IPS DF 19.7 (cell line): ENCODE results near the gene C9.
"Not testable (repeated sequence)": the region's sequence is repeated elsewhere in the genome, so short reads cannot be mapped to it uniquely, and the experiment has no call there.

Source experiments
- DNase-seq: peaks from one replicate; pipeline ENCODE4 v3.0.0-alpha.2; 2013; ENCODE audit warnings: low read depth, low spot score

Gene C9

GRCh38 chr5:39262981-39263380 lies 101.3 kb downstream of the C9 start:
- no peak for DNase-seq

GRCh38 chr5:39260095-39260494 lies 104.2 kb downstream of the C9 start:
- DNase-seq = no peak

- no peak for DNase-seq
Observed at GRCh38 chr5:39257554-39257953, 106.7 kb downstream of the C9 start.

- DNase-seq = no peak
Observed at GRCh38 chr5:39256477-39257235, 107.6 kb downstream of the C9 start.

GRCh38 chr5:39255406-39255805 lies 108.9 kb downstream of the C9 start:
- no peak for DNase-seq

GRCh38 chr5:39254671-39255070 lies 109.6 kb downstream of the C9 start:
- no peak for DNase-seq

- DNase-seq = no peak
Observed at GRCh38 chr5:39253196-39253595, 111.1 kb downstream of the C9 start.

- DNase-seq = no peak
Observed at GRCh38 chr5:39249564-39250274, 114.6 kb downstream of the C9 start.

GRCh38 chr5:39249069-39249468 lies 115.2 kb downstream of the C9 start:
- no peak for DNase-seq

- no peak for DNase-seq
Observed at GRCh38 chr5:39240750-39241149, 123.5 kb downstream of the C9 start.

- no peak for DNase-seq
Observed at GRCh38 chr5:39238366-39239105, 125.8 kb downstream of the C9 start.

- no peak for DNase-seq
Observed at GRCh38 chr5:39236718-39237117, 127.6 kb downstream of the C9 start.

- no peak for DNase-seq
Observed at GRCh38 chr5:39235648-39236047, 128.6 kb downstream of the C9 start.

GRCh38 chr5:39234494-39234893 lies 129.8 kb downstream of the C9 start:
- DNase-seq = not testable (repeated sequence)
